Activated CD8-positive, alpha-beta memory T cell treated with anti-CD3 and anti-CD28 coated beads, Interleukin-2, amount 50 U/mL, for 1 hour (primary cell): ENCODE data around the gene RAB19.
"Not testable (repeated sequence)": the region's sequence is repeated elsewhere in the genome, so short reads cannot be mapped to it uniquely, and the experiment has no call there.

ENCODE experiments used
- DNase-seq: peaks from one replicate; pipeline ENCODE4 v3.0.0-alpha.2; 2020; ENCODE audit errors: extremely low read depth

The RAB19 gene

DNA sequence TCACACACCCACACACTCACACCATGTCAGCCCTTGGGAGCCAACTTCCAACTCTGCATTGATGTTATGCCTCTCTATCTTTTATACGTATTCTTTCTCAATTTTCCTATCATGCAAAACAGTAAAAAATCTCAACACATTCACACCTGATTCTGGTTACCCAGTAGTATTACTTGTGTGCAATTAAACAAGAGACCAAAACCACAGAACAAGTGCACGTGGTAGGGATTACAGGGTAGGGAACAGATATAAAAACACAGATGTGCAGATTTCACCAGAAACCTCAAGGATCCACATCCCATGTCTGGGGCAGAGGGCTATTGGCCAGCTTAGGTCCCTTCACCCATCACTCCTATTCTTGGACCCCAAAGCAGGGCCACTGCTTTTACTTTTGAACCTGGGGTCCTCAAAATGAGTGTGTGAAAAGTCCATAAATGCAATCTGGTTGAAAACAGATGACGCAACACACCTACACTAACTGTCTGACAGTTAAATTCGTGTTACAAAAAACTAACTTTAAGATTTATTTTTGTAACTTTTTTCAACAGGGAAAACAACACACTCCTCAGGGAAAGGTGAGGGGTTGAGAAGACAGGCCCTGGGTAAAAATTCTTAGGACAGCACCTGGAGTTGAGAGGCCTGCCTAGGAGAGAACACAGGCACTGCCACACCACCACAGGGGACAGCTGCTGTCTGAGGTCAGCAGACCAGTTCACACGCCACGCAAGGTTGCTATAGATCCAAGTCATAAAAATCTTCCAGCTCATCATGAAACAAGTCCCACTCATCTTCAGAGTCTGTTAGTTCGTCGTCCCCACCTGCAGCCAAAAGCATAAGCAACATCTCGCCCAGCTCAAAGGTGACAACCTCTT is 50.2 kb downstream of the RAB19 start:
- DNase-seq, result not testable (repeated sequence)

DNA sequence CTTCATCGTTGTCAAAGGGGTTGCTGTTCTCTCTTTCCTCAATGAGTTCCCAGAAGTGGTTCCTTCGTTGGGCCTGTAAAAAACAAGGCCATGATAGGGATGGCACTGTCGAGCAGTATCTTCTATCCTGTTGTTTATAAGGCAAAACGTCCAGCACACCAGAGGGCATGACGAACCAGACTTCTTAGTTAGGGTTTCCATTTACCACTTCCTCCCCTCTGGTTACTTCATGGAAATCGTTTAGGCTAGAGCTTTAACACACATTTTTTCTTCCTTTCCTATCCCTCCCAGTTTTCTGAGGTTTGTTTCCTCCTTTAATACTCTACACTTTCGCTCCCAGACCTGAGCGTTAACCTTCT is 50.8 kb downstream of the RAB19 start:
- no peak for DNase-seq

DNA sequence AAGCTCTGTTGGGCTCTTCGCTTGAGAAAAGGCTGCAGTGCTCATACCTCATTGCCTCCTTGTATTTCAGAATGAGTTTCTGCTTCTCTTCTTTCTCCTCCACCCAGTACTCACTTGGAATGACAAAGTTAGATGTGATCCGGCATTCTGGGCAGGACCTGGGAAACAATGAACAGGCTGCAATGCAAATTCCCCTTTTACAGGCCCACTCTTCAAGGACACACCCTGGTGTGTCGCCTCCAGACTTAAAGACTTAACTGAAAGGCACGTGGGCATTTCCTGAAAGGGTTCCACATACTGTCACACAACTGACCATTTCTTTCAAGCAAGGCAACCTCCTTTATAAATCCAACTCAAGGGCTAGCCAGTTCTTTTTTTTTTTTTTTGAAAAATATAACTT is 51.9 kb downstream of the RAB19 start:
- no peak for DNase-seq

DNA sequence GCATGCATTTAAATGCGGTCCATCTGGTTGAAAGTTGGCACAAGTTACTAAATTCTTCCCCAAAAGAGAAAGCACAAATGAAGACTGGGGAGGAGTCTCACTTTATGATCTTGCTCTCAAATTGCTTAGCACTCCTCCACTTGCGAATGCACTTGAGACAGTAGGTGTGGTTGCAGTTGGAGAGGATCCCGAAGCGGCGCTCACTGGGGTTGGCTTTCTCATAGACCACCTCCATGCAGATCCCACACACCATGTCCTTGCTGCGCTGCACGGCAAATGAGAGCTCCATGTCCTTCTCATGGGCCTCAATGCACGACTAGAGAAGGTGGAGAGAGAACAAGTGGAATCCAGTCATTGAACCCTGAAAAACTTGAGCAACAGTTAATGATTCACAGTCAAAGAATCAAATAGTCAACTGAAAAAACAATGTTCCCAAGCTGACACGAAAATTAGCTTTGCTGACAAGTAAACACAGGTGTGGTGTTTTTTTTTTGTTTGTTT is 52.7 kb downstream of the RAB19 start:
- no peak for DNase-seq

DNA sequence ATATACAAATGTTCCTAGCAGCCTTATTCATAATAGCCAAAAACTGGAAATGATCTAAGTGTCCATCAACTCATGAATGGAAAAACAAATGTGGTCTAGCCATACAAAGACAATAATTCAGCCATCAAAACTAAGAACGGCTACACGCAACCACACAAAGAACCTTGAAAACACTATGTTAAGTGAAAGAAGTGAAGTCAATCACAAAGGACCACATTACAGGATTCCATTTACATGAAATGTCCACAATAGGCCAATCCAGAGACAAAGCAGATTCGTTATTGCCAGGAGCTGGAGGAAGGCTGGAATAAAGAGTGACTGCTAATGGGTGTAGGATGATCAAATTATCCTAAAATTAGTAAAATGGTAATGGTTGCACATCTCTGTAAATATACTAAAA is 54.3 kb downstream of the RAB19 start:
- no peak for DNase-seq

DNA sequence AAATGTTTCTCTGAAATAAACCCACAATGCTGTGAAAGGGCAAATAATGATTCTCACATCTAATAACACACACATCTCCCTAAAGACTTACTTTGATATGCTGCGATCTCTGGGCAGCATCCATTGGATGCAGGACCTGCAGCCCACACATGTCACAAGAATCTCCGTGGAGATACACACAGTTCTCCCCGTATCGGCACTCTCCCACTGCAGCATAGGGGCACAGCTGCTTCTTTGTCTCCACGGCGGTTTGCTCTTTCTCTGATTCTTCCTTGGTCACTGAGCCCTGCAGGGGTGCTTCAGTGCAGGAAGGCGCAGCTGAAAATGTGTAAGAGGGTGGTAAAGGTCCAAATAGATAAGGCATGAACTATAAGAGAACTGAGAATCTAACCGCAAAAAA is 55.1 kb downstream of the RAB19 start:
- DNase-seq, result no peak

DNA sequence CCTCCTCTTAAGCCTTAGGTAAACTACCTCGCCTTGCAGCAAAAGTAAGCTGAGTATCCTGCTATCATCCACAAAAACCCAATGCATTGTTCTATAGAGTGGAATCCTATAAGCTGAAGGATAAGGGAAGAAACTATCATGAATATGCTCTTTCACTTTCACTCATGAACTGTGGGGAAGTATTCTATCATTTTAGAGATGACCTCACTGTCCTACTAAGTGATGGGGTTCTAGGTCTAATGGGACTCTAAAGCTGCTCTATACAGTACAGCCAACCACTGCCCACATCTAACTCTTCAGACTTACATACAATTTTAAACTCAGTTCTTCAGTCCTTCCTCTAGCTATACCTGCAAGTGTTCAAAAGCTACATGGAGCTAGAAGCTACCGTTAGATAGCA is 59.3 kb downstream of the RAB19 start:
- DNase-seq, result no peak

DNA sequence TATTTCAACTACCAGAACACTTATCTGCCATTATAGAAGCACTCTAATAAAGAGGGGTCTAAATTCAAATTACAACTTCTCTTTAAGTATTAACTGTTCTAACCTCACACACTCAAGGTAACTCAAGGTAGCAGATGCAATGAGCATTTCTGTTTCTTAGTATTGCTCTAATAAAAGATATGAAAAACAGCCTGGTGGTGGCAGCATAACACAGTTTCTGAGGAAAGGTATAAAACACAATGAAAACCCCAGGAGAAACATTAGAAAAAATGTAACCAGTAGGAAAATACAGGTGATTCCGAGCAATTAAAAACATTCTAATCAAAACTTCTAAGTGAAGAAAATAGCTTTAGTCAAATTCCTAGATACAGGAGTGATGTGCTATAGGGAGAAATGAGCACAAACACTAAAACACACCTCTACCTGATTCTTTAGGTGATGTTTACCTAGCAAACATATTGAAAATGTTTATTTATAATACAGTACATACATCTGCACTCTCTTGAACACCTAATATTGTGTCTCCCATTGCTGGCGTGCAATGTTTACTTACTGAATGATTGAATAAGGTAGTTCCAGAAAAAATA is 72.0 kb downstream of the RAB19 start:
- no peak for DNase-seq

DNA sequence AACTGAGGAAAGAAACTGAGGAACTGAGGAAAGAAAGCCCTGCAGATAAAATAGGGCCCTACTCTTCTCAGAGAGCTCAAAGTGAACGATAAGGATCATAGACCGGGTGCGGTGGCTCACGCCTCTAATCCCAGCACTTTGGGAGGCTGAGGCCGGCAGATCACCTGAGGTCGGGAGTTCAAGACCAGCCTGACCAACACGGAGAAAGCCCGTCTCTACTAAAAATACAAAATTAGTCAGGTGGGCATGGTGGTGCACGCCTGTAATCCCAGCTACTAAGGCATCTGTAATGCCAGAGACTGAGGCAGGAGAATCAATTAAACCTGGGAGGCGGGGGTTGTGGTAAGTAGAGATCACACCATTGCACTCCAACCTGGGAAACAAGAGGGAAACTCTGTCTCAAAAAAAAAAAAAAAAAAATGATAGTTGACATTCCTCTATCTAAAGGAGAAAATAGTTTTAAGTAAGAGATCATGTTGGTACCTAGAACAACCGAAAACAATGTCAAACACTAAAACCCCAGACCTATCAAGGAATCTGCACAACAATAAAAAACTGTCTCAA is 72.9 kb downstream of the RAB19 start:
- DNase-seq, result no peak
